Measurements from ENCODE around the gene NRG2. TPM values are rescaled to one million over a fixed set of nuclear protein-coding genes. Genes with fewer than 3 reads are reported as not detected.

The NRG2 gene
- polyA plus RNA-seq, 1 of the 3 experiments (the other 2 are of a cell fraction) = 3.7 TPM

DNA sequence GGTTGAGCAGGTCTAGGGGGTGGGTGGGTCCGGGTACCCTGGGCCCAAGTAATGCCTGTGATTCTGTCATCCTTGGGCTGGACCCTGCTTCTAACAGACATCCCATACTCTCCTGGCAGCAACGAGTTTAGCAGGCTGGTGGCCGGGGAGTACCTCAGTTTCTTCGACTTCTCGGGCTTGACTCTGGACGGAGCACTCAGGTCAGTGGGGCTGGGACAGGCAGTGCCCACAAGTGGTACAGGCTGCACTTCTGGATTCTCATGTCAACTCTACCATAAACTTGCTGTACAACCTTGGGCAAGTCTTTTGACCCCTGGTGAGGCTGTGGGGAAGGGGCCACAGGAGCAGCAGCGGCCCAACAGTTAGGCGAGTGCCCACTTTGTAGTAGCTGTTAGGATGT, 225.7 kb downstream of the NRG2 start:
- Histone ChIP-seq H3K79me2 (ENCODE audit: insufficient read depth) (no peaks in the 10 kb centered on the region), H2AFZ (ENCODE audit: low read depth) (no peak overlapping the region), H3K4me3 (ENCODE audit: low read depth in 2 of 2, low read length in 1 of 2) (no peak overlapping the region), H3K27me3 (ENCODE audit: insufficient read depth) (peaks cover 4% of the 10 kb centered on the region; the same call in 1 of the 2 replicates), H3K9ac (no peak overlapping the region), H3K9me3 (0 out of 2 replicates have a peak, but pooled peaks cover 5% of the 10 kb centered on the region), H3K4me2 (no peak overlapping the region), H3F3A (replicated peaks; ENCODE audit: insufficient read depth) (peaks cover 3% of the 10 kb centered on the region), H3K27ac (ENCODE audit: low read depth in 2 of 2, low read length in 1 of 2) (no peak overlapping the region), H4K20me1 (ENCODE audit: insufficient read depth) (no peaks in the 10 kb centered on the region), H3K36me3 (replicated peaks in 1 of 2; ENCODE audit: control insufficient read depth in 1 of 2, insufficient read depth in 2 of 2, low read length in 1 of 2) (no peaks in the 10 kb centered on the region), H3K4me1 (ENCODE audit: control insufficient read depth in 1 of 2, insufficient read depth in 2 of 2, low read depth in 1 of 2, low read length in 1 of 2) (peaks cover 0 to 4% of the 10 kb centered on the region in 2 experiments; a peak in 1 of 4 replicates), H3K9me2 (no peaks in the 10 kb centered on the region)
- ChIA-PET CTCF (interaction anchor here (1.0 kb wide), 1 partner anchor 152 kb away, joined by 4 read pairs; no protein-coding TSS in a partner anchor), POLR2A (no interaction called here)
- no peak for TF ChIP-seq EZH2phosphoT487 (IDR thresholded peaks at IDR 0.05; ENCODE audit: borderline replicate concordance, low read depth)
- no peak for TF ChIP-seq FOXJ3 (CRISPR knock-in tag; IDR thresholded peaks at IDR 0.05)
- TF ChIP-seq NRF1 (IDR thresholded peaks at IDR 0.05; ENCODE audit: low read depth, low read length) = no peak
- TF ChIP-seq EP300 (IDR thresholded peaks at IDR 0.05; ENCODE audit: borderline replicate concordance in 1 of 2, low read depth in 1 of 2, low read length in 1 of 2) = no peak
- TF ChIP-seq CHD2 (IDR thresholded peaks at IDR 0.05; ENCODE audit: low read length, partially characterized antibody) = no peak
- TF ChIP-seq YY1 (IDR thresholded peaks at IDR 0.05; ENCODE audit: low read depth) = no peak
- TF ChIP-seq RCOR1 (IDR thresholded peaks at IDR 0.05; ENCODE audit: low read length) = no peak
- TF ChIP-seq TEAD4 (IDR thresholded peaks at IDR 0.05; ENCODE audit: borderline replicate concordance, insufficient read depth) = no peak
- TF ChIP-seq GABPA (IDR thresholded peaks at IDR 0.05; ENCODE audit: low read depth) = no peak
- no peak for TF ChIP-seq MXI1 (IDR thresholded peaks at IDR 0.05; ENCODE audit: low read depth, low read length)
- TF ChIP-seq FOSL2 (IDR thresholded peaks at IDR 0.05; ENCODE audit: borderline replicate concordance, low read depth) = no peak
- no peak for TF ChIP-seq SIN3A (IDR thresholded peaks at IDR 0.05; ENCODE audit: borderline replicate concordance, low read depth, low read length)
- no peak for TF ChIP-seq IRF3 (IDR thresholded peaks at IDR 0.05; ENCODE audit: low read depth, low read length)
- no peak for TF ChIP-seq POLR2AphosphoS5 (IDR thresholded peaks at IDR 0.05; ENCODE audit: low read depth, low read length)
- TF ChIP-seq MAX (IDR thresholded peaks at IDR 0.05; ENCODE audit: low read depth) = no peak
- no peak for TF ChIP-seq CTCF (IDR thresholded peaks at IDR 0.05)
- TF ChIP-seq RFX5 (IDR thresholded peaks at IDR 0.05; ENCODE audit: low read length) = no peak
- TF ChIP-seq GATA2 (CRISPR knock-in tag; IDR thresholded peaks at IDR 0.05) = no peak
- TF ChIP-seq MEF2A (IDR thresholded peaks at IDR 0.05; ENCODE audit: borderline replicate concordance, low read depth) = no peak
- no peak for TF ChIP-seq ZBTB33 (IDR thresholded peaks at IDR 0.05; ENCODE audit: borderline replicate concordance, low read depth)
- 52% methylated on average over 7 of the region's 8 CpGs for WGBS (ENCODE audit: low lambda C conversion rate)
- no peak for DNase-seq
